Neural cell (in vitro differentiated cells): ENCODE data around the gene TMEM269. TPM values are rescaled to one million over a fixed set of nuclear protein-coding genes. Genes with fewer than 3 reads are reported as not detected.

Experiments used
- H2AFZ ChIP-seq: fragments of 200-600, 300-800 bp; sonication (generic), shearing (Covaris generic); 2 replicates; pipeline ENCODE4 v1.6.0; 2014; ENCODE audit warnings: low read depth, mild to moderate bottlenecking, antibody characterized with exemption, low read length, moderate library complexity
- H3F3A ChIP-seq: fragments of 200-600 bp; shearing (Covaris generic); 2 replicates; pipeline ENCODE4 v1.6.1; 2016; ENCODE audit warnings: mild to moderate bottlenecking, moderate library complexity, mixed read lengths, antibody characterized with exemption, low read length; ENCODE audit not compliant: insufficient read depth, poor library complexity, severe bottlenecking
- H3K27ac ChIP-seq: fragments of 200-600, 300-800 bp; sonication (generic), shearing (Covaris generic); 2 replicates; pipeline ENCODE4 v1.5.1; 2014; ENCODE audit warnings: mild to moderate bottlenecking, low read length, moderate library complexity
- H3K27me3 ChIP-seq: fragments of 300-800, 200-600 bp; sonication (generic), shearing (Covaris generic); 2 replicates; pipeline ENCODE4 v1.6.0; 2014; ENCODE audit warnings: mild to moderate bottlenecking, low read depth, low read length, moderate library complexity; ENCODE audit not compliant: insufficient read depth
- H3K36me3 ChIP-seq: fragments of 300-800, 200-600 bp; sonication (generic), shearing (Covaris generic); 2 replicates; pipeline ENCODE4 v1.5.1; 2014; ENCODE audit warnings: mild to moderate bottlenecking, antibody characterized with exemption, low read length, moderate library complexity; ENCODE audit not compliant: insufficient read depth
- H3K4me2 ChIP-seq: fragments of 300-800, 200-600 bp; sonication (generic), shearing (Covaris generic); 2 replicates; pipeline ENCODE4 v1.6.0; 2014; ENCODE audit warnings: mild to moderate bottlenecking, low read length
- H3K4me3 ChIP-seq: fragments of 300-800, 200-600 bp; sonication (generic), shearing (Covaris generic); 2 replicates; pipeline ENCODE4 v1.5.1; 2014; ENCODE audit warnings: mild to moderate bottlenecking, low read length, moderate library complexity
- H3K79me2 ChIP-seq: fragments of 200-600 bp; shearing (Covaris generic); replicated peaks from 2 replicates; pipeline ENCODE4 v1.6.0; 2014; ENCODE audit warnings: mild to moderate bottlenecking, low read length, moderate library complexity; ENCODE audit not compliant: insufficient read depth
- H3K9ac ChIP-seq: fragments of 300-800, 200-600 bp; sonication (generic), shearing (Covaris generic); 2 replicates; pipeline ENCODE4 v1.6.1; 2016; ENCODE audit warnings: mild to moderate bottlenecking, low read length, mixed read lengths
- H3K9me2 ChIP-seq: fragments of 200-600 bp; shearing (Covaris generic); 2 replicates; pipeline ENCODE4 v1.6.1; 2016; ENCODE audit warnings: mild to moderate bottlenecking, low read length, mixed read lengths; ENCODE audit not compliant: insufficient read depth
- H3K9me3 ChIP-seq: fragments of 200-600, 300-800 bp; sonication (generic), shearing (Covaris generic); 2 replicates; pipeline ENCODE4 v1.6.1; 2016; ENCODE audit warnings: mild to moderate bottlenecking, mixed run types, low read length, moderate library complexity, mixed read lengths
- H4K20me1 ChIP-seq: fragments of 200-600 bp; shearing (Covaris generic); 2 replicates; pipeline ENCODE4 v1.6.1; 2016; ENCODE audit warnings: mild to moderate bottlenecking, mixed run types; ENCODE audit not compliant: insufficient read depth
- CTCF ChIP-seq: fragments of 450-650 bp; IDR thresholded peaks from 2 replicates; pipeline ENCODE4 v1.5.1; 2014; ENCODE audit warnings: antibody characterized with exemption, mild to moderate bottlenecking, moderate library complexity; ENCODE audit not compliant: poor library complexity, severe bottlenecking
- EP300 ChIP-seq: fragments of 450-650 bp; conservative IDR thresholded peaks from 2 replicates; pipeline ENCODE4 v1.6.1; 2014; ENCODE audit warnings: antibody characterized with exemption, mild to moderate bottlenecking, moderate library complexity; ENCODE audit not compliant: poor library complexity, severe bottlenecking
- EZH2 ChIP-seq: fragments of 200-600, 300-800 bp; shearing (Covaris generic), sonication (generic); IDR thresholded peaks from 2 replicates; pipeline ENCODE4 v1.6.1; 2014; ENCODE audit warnings: antibody characterized with exemption, low read length, borderline replicate concordance, mild to moderate bottlenecking; ENCODE audit not compliant: insufficient read depth, poor library complexity, severe bottlenecking
- MXI1 ChIP-seq: fragments of 450-650 bp; conservative IDR thresholded peaks from 2 replicates; pipeline ENCODE4 v1.6.1; 2014; ENCODE audit warnings: antibody characterized with exemption, mild to moderate bottlenecking; ENCODE audit not compliant: poor library complexity, severe bottlenecking
- POLR2AphosphoS5 ChIP-seq: IDR thresholded peaks from 2 replicates; pipeline ENCODE4 v1.6.1; 2012
- RAD21 ChIP-seq: fragments of 450-650 bp; conservative IDR thresholded peaks from 2 replicates; pipeline ENCODE4 v1.6.1; 2014; ENCODE audit warnings: antibody characterized with exemption, mild to moderate bottlenecking, moderate library complexity
- REST ChIP-seq: IDR thresholded peaks from 2 replicates; pipeline ENCODE4 v1.6.1; 2012; ENCODE audit warnings: borderline replicate concordance
- SMC3 ChIP-seq: fragments of 450-650 bp; conservative IDR thresholded peaks from 2 replicates; pipeline ENCODE4 v1.6.1; 2014; ENCODE audit warnings: antibody characterized with exemption, mild to moderate bottlenecking, moderate library complexity; ENCODE audit not compliant: poor library complexity
- TAF1 ChIP-seq: IDR thresholded peaks from 2 replicates; pipeline ENCODE4 v1.6.1; 2012; ENCODE audit warnings: low read depth
- polyA plus RNA-seq: library from polyadenylated mRNA; depleted of rRNA; stranded (reverse); fragments of >200 nt; gene quantifications from 2 replicates; pipeline ENCODE4 v1.2.3, GENCODE V29; 2014

The TMEM269 gene
- polyA plus RNA-seq, 1 donor from 2014 or later = 1.1 TPM

GRCh38 chr1:42735477-42736105 lies 49.2 kb upstream of the TMEM269 start:
- Histone ChIP-seq H3F3A (no peaks in the 10 kb centered on the region), H3K79me2 (no peaks in the 10 kb centered on the region), H4K20me1 (no peaks in the 10 kb centered on the region), H3K4me2 (no peak overlapping the region), H3K36me3 (no peaks in the 10 kb centered on the region), H3K9me2 (no peaks in the 10 kb centered on the region), H2AFZ (no peak overlapping the region), H3K9ac (no peak overlapping the region), H3K4me3 (no peak overlapping the region), H3K27ac (no peak overlapping the region), H3K9me3 (no peaks in the 10 kb centered on the region), H3K27me3 (no peaks in the 10 kb centered on the region)
- TF ChIP-seq REST (no peak), TAF1 (no peak), MXI1 (no peak)

- Histone ChIP-seq H3K9ac (no peak overlapping the region), H3K79me2 (no peaks in the 10 kb centered on the region), H3F3A (no peaks in the 10 kb centered on the region), H3K27ac (no peak overlapping the region), H4K20me1 (no peaks in the 10 kb centered on the region), H3K27me3 (no peaks in the 10 kb centered on the region), H2AFZ (no peak overlapping the region), H3K36me3 (no peaks in the 10 kb centered on the region), H3K4me3 (no peak overlapping the region), H3K9me2 (no peaks in the 10 kb centered on the region), H3K4me2 (no peak overlapping the region), H3K9me3 (no peaks in the 10 kb centered on the region)
- no peak for TF ChIP-seq POLR2AphosphoS5
- TF ChIP-seq EZH2 = no peak
- TF ChIP-seq TAF1 = no peak
- no peak for TF ChIP-seq MXI1
- TF ChIP-seq SMC3 = no peak
- no peak for TF ChIP-seq CTCF
- no peak for TF ChIP-seq REST
- no peak for TF ChIP-seq RAD21
- TF ChIP-seq EP300 = no peak
Measured at GRCh38 chr1:42736152-42736551, 48.6 kb upstream of the TMEM269 start.
